UCSD-AML1 (cell line): ENCODE results near the gene CD276.

Experiments used
- DNase-seq: peaks from one replicate; lab custom pipeline; 2025; ENCODE audit not compliant: unreplicated experiment; lab: John Stamatoyannopoulos, UW

The CD276 gene

GRCh38 chr15:73746883-73747282, 62.7 kb downstream of the CD276 start:
- no peak for DNase-seq

DNA sequence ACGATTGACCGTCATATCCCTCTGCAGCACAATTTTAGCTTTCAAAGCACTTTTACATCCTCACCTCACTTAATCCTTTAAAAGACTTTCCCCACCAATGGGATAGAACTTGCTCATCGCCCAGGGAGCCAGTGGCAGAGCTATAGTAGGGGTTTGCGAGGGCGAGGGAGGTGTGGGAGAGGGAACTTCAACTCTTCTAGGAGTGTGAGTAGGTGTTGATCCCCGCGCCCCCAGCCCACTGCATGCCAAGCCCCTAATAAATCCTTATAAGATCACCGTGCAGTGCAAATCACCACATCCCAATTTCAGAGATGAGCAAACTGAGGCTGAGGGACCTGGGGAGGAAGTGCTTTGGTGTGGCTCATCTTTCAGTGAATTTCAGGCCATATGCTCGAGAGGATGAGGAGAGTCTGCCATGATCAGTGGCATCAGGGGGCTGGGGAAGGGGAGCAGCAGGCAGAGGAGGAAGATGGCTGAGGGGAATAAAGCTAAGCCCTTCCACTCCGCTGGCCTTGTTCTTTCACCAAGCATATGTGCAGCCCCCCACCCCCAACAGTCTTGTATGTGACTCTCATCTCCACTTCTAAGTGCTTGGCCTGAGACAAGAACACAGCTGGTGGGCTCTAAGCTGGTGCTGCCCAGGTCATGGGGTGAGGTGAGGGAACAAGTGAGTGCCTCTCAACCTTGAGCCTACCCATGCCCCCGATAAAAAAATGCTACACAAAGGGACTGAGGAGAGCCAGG, 63.8 kb downstream of the CD276 start:
- no peak for DNase-seq

DNA sequence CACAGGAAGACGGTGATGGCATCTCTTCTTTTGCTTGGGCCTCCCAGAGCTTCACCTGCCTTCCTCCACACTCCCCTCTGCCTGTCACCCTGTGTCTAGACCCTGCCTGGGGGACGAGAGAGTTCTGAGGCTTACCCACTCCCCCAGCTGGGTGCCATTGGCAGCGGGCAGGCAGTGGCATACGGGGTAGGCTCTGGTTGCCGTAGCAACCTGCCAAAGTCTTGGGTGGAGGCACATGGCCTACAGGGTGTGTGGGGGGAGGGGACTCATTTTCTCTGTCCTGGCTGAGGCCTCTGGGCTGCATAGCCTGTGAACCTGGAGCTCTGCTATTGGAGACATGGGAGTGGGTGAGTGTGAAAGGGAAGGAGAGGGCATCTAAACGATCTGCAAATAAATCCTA, 64.5 kb downstream of the CD276 start:
- DNase-seq, result no peak

DNA sequence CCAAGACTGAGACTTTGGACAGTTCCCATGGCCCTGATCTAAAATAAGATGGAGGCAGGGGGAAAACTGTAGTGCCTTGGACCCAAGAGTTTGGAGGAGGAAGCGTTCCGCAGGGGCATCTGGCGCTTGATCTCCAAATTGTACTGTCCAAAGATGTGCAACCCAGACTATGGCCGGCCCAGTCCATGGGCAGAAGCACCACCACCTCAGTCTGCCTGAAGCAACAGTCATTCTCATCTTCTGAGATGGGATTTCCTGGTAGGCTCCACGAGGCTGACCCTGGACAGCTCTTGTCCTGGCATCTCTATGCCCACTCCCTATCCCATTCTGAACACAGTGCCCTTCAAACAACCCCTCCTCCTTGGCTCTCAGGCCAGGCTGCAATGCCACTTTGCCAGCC, 65.3 kb downstream of the CD276 start:
- DNase-seq, result no peak

- no peak for DNase-seq
Observed at GRCh38 chr15:73749971-73750370, 65.8 kb downstream of the CD276 start.

DNA sequence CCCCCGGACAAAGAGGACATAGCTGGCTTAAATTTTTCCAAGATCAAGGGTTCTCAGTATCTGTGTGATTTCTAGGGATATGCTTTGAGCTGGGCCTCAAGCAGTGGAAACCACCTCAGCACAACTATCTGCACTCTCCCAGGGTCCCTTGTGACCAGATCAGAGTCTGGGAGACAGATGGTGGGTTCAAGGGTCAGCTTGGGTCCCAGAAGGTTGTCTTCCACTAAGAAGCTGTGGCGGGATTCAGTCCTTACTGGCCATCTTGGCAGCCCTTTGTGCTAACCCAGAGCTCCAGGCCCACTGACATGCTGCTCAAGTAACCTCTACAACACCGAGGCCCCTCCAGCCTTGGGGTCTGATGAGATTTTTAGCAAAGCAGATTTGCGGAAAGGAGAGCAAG, 66.3 kb downstream of the CD276 start:
- DNase-seq, result no peak

DNA sequence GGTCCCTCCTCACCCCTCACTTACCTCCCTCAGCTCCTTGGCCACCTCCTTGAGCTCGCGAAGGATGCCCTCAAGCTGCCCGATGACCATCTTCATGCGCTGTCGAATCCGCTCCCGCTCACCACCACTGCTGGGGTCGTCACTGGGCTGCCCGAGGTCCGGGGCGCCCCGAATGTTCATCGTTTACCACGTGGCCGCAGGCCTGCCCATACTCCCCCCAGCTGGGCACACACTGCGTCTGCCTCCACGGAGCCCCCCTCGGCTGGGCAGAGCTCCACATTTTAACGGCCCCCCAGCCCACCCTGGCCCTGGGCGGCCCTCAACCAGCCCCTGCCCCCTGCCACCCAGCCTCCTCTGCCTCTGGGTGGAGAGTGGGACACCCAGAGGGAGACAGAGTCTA, 66.8 kb downstream of the CD276 start:
- no peak for DNase-seq

GRCh38 chr15:73751511-73751898, 67.3 kb downstream of the CD276 start:
- DNase-seq, result no peak

DNA sequence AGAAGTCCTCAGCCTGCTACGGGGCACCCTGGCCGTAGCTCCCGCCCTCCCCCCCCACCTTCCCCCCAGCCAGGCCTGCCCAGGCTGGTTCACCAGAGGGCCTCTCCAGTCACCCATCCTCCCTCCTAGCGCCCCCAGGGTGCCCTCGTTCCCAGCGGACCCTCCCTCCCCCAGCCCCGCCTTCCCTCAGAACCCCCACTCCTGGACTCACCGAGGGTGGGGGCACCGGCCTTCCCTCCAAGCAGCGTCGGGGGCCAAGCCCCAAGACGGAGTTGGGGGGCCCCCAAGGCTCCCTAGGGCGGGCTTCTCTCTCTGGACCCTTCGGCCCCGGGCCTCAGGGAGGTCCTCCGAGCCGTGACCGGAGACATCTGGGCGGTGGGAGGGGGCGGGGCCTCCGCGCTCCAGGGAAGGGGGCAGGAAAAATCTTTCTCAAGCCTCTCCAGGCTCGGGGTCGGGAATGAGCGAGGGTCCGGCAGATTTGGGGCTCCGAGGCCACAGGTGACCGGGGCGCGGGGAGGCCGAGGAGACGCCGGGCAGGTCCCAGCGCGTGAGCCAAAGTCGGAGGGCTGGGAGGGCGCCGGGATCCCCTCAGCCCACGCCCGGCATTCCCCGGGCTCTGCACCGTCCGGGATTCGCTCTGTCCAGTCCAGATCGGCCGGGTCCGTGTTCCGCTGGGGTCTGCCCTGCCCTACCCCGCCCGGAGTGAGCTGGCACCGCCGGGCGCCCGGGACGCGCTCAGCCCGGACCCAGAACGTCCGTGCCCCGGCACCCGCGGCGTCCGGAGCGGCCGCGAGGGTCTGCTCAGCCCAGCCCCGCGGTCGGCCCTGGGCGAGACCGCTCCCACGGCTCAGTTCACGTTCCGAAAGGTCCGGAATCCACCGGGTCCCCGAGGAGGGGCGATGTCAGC, 68.0 kb downstream of the CD276 start:
- no peak for DNase-seq

DNA sequence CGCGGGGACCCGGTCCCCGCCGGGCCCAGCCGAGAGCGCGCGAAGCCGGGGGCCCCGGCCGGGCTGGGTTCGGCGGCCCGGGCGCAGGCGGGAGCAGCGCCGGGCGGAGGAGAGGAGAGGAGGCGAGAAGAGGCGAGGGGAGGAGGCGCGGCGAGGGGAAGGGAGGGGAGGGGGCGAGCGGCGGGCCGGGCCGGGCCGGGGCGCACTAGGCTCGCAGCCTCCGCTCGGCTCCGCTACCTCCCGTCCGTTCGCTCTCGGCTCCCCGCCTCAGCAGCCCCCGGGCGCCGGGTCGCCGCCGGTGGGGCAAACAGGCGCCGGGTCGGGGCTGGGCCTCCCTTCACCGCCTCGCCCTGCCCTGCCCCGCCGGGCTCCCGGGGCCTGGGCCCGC, 68.6 kb downstream of the CD276 start:
- DNase-seq, result no peak

GRCh38 chr15:73753250-73754130, 69.3 kb downstream of the CD276 start, which contains the start of gene INSYN1:
Gene INSYN1, minus strand, starts transcription at chr15:73753351. Its CDS starts 2,221 bp downstream, at chr15:73751130.
- no peak for DNase-seq

DNA sequence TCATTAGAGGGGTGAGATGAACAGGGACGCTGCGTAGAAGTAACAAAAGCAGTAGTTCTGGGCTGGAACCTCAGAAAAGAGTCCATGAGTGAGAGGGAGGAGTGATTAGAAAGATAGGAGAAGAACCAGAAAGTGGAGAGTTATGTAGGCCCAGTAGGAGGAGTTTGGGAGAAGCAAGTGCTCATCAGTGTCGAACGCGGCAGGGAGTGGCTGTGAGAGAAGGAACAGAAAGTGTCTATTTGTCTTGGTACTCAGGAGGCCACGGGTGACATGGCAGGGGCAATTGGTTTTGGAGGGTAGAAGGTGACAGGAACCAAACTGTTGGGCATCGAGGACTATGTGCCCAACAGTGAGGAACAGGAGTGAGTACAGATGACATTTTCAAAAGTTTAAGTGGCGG, 70.3 kb downstream of the CD276 start:
- no peak for DNase-seq

DNA sequence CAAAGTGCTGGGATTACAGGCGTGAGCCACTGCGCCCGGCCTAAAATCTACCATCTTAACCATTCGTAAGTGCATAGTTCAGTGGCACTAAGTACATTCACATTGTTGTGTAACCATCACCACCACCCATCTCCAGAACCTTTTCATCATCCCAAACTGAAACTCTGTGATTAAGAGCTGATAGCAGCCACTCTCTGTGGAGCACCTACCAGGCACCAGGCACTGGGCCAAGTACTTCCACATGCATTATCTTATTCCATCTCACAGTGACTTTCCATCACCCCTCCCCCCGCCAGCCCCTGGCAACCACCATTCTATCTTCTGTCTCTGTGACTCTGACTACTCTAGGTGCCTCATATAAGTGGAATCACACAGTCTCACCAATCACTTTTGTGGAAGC, 71.3 kb downstream of the CD276 start:
- DNase-seq, result no peak

DNA sequence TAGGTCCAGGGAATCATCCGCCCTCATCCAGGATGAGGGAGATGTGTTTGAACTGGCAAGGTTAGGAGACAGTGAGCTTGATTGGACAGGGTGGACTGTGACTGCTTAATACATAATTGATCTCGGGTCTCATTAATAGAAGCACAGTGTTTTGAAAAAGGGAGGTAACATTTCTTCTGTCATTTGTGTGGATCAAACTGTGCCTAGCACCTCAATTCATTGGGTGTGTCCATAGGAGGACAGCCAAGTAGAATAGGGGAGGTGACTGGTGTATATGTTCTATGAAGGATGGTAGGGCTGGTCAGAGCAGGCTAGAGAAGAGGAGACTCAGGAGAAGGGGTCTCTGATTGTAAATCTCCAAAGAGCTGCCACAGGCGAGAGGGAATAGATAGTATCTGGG, 71.8 kb downstream of the CD276 start:
- no peak for DNase-seq

DNA sequence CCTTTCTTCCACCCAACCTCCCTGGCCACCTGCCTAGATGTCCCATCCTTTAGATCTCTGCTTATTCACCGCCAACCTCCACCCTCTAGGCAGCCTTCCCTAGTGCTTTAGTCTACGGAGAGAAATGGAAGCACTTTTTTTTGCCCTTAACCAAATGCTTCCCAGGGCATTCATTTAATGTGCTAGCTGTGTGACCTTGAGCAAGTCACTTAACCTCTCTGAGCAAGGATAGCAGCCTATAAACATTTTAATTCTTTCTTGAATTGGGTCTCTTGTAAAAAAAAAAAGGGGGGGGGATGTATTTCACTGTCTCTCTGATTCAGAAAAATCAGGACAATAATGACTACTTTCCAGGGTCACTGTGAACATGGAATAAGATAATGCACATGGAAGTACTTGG, 72.2 kb downstream of the CD276 start:
- no peak for DNase-seq

DNA sequence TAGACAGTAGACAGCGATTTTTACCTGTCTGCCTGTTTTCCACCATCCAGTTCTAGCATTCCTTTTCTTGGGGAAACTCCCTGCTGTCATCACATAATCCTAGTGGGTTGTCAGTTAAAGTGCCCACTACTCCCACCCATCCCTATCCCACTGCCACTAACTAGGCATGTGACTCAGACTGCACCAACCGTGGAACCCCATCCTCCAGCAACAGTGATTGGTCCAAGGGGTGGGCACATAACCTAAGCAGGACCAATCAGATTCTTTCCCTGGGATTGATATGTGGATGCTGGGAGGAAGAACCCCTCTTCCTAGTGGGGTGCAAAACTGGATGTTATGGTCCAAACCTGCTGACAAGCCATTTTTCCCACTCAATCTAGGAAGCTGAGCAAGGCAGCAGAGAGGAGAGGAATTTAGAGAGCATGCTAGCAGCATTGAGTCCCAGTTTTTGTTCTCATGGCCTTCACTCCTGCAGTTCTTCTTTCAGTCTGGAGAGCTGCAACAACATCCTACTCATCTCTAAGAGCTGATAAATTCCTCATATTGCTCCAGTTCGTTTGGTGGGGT, 72.8 kb downstream of the CD276 start:
- no peak for DNase-seq

- DNase-seq, result no peak
Observed at GRCh38 chr15:73757571-73757970, 73.4 kb downstream of the CD276 start.

- no peak for DNase-seq
Observed at GRCh38 chr15:73758461-73758860, 74.3 kb downstream of the CD276 start.

GRCh38 chr15:73760330-73761329, 76.4 kb downstream of the CD276 start:
- DNase-seq, result no peak

- no peak for DNase-seq
Observed at GRCh38 chr15:73763931-73764330, 79.7 kb downstream of the CD276 start.
